HG03139 (cell line): ENCODE data around the gene RIN3.
"Not testable (repeated sequence)": the region's sequence is repeated elsewhere in the genome, so short reads cannot be mapped to it uniquely, and the experiment has no call there.

ENCODE experiments used
- ATAC-seq: cut with Tn5 transposase; IDR thresholded peaks from one replicate; pipeline ENCODE4 v1.9.1; 2021; ENCODE audit not compliant: unreplicated experiment

RIN3 gene

DNA sequence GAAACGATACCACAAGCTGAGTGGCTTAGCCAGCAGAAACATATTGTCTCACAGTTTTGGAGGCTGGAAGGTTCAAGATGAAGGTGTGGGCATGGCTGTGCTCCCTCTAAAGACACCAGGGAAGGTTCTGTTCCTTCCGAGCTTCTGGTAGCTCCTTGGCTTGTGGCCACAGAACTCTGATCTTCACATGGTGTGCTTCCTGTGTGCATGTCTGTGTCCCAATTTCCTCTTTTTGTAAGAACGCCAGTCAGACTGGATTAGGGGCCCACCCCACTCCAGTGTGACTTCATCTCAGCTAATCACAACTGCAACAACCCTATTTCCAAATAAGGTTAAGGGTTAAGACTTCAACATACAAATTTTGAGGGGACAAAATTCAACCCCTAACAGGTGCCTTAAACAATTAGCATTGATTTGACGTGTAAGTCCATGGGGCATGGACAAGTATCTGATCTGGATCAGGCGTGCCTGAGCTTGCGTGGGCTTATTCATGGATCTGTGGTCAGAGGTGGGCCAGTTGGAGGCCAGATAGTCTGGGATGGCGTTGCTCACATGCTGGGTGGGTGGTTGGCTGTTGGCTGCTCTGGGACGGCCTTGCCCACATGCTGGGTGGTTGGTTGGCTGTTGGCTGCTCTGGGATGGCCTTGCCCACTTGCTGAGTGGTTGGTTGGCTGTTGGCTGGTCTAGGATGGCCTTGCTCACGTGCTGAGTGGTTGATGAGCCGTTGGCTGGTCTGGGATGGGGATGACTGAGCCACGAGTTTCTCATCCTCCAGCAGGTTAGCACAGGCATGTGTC is 146.4 kb downstream of the RIN3 start:
- ATAC-seq: no peak

DNA sequence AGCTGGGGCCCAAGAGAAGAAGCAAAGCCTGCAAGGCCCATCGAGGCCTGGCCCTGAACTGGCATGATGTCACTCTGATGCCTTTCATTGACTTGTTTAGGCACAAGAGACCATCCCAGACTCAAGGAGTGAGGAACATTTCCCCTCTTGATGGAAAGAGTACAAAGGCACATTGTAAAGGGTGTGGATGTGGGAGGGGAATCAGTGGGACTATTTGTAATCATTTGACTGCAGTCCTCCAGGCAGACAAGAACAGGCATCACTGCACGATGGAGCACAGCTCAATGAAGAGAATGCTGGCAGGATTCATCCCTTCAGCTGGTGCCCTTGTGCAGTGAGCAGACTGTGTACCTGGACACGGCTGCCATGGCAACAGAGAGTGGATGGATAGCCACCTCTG is 147.0 kb downstream of the RIN3 start:
- no peak for ATAC-seq

DNA sequence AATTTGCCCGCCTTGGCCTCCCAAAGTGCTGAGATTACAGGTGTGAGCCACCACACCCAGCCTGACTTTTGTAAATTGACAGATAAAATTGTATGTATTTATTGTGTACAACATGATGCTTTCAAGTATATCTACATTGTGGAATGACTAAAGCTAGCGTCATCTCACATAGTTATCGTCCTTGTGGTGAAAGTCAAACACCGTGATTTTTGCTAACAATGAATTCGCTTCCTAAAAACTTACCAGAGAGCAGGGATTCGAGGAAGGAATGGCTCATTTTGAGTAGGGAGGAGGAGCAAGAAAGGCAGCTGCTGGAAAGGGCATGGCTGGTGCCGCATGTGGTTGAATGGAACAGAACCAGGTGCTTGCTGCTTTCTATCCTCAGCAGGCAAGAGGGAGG is 149.5 kb downstream of the RIN3 start:
- no peak for ATAC-seq

DNA sequence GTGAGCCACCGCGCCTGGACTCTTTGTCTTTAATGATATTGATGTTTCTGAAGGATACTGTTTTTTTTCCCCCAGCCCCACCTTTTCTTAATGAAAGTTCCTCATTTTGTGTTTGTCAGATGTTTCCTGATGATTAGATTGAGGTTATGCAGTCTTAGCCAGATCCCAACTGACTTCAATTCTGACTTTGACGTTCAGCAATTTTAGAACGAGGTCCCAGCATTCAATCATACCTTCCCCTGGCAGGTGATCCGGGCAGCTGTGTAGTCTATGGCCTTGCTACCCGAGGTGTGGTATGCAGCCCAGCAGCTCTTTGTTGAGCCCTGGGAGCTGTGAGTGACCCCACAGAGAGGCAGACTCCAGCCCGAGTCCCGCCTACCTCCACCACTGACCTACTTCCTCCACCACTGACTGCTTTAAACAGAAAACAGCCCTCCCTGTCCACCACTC is 152.1 kb downstream of the RIN3 start:
- ATAC-seq: no peak

DNA sequence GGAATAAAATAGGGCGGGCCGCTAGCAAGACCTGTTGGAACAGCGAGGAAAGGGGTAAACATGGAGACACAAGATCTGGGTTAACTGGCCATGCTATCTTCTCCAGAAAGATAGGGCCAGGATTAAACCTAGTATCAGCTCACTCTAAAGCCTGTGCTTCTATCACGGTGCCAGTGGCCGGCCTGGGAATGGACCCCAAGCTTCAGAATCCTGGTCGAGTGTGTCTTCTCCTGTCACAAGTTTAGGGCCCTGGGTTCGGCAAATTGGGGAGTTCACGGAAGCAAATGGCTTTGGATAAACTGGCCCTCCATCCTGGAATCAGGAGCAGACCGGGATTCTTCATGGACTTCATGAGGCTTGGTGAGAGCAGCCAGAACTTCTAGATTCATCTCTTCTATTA is 152.7 kb downstream of the RIN3 start:
- no peak for ATAC-seq

DNA sequence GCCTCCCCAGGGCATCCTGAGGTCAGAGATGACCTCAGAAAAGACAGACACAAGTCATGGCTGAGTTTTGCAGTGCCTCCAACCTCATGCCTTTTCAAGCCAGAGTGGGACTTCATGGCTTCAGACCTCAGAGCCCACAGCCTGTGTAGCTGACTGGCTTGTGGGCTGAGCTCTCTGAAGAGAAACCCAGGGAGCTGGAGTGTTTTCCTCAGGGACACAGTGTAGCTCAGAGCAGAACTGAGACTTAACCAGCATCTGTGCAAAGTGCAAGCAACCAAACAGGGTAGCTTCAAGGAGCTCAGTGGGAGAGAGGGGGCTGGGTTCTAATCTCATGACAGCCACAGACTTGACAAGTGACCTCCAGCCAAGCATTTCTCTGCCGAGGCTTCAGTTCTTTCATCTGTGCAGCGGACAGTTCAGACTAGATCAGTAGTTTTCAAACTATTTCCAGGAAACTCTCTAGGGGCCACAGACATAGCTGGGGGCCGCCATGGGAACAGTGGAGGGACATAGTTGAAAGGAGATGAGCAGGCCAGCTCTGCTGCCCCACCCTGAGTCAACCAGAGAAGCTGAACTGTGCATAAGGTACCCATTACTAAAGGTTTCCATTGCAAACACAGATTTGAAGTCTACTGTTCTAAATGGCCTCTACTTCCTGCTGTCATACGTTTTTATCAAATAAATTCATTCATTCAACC is 154.8 kb downstream of the RIN3 start:
- ATAC-seq: no peak

DNA sequence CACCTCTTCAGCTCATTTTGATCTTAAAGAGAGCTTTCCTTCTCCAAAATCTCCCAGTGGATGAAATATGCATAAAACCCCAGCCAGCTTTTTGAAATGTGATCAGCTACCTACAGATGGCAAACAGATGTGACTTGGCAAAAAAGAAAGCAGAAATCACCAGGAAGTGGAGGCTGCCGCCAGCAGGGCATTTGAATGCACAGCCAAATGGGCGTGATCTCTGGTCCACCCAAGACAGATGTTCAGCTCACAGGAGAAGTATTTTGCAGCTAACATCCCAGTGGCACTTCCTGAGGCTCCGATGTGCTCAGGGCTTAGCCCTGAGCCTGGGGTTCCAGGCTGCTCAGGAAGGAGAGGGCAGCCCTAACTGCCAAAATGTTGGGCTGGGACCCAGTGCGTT is 156.6 kb downstream of the RIN3 start:
- ATAC-seq: no peak

DNA sequence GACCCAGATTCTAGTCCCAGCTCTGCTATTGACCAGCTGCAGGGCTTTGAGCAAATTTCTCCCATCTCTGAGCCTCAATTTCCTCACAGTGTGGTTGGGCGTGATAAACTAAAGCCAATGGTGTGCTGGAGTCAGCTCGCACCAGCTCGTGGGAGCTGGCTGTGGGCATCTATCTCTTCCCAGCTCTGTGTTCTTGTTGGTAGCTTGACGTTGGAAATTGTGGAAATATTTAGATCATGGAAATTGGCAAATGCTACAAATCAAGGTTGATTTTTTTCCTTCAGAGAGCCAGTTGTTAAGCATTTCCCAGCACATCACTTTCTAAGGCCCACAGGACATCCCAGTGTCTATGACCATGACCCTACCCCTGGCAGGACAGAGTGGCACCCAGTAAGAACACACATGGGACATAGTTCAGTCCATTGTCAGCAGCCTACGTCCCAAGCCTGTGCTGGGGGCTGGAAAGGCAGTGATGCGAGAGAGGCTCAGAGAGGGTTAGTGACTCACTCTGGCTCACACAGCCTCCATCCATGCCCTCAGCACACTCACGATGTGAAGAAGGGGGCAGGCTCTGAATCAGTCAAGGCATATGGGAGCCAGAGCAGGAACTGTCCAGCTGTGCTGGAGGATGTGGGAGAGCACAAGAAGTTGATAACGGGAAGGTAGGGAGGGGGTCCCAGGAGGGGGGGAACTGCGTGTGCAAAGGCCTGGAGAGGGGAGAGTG is 157.2 kb downstream of the RIN3 start:
- no peak for ATAC-seq

DNA sequence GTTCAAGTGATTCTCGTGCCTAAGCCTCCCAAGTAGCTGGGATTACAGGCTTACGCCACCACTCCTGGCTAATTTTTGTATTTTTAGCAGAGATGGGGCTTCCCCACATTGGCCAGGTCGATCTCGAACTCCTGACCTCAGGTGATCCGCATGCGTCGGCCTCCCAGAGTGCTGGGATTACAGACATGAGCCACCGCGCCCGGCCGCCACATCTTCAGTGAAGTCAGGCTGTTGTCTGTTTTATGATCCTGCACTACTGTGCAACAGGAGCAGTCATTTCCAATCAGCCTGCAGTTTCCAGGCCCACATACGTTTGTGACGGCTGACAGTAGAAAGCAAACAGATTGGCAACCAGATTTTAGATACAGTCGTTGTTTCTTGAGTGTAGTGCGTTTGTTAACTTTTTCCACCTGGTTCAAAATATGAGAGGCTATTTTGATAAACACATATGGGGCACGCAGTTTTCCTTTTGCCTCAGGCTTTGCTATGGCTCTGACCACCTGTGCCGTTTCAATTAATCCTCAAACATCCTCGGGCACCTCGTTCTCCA is 160.1 kb downstream of the RIN3 start:
- ATAC-seq: no peak

DNA sequence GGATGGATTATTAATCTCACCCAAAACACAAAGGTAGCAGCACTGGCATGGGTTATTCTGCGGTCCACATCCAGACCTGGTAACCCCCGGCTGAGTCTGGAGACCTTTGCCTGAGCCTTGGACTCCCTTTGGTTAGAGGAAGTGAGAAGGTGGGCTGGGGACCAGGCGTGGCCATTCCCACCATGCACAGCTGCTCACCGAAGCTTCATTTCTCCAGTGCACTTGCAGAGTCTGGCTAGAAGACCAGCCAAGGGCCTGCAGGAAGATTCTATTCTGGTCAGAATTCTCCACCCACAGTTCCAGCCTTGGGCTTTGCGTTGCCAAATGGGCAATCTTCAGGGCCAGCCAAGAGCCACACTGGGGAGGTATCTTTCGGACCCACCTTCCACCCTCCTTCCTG is 161.8 kb downstream of the RIN3 start:
- no peak for ATAC-seq

DNA sequence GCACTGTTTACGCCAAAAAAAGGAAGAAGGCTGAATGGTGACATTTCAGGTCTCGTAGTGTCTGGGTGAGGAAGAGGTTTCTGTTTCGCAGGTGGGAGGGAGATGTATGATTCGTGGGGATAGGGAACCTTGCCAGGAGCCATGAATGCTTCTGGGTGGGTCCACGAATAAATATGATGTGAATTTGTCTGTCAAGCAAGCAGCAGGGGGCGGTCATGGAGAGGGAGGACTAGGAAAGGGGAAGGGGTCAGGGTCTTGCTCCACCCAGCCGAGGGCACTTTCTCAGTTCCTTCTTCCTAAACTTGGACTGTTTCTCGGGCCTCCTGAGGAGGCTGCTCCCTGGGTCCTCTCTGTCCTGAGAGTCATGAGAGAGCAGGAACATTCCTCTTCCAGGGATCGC is 162.4 kb downstream of the RIN3 start:
- ATAC-seq: no peak

DNA sequence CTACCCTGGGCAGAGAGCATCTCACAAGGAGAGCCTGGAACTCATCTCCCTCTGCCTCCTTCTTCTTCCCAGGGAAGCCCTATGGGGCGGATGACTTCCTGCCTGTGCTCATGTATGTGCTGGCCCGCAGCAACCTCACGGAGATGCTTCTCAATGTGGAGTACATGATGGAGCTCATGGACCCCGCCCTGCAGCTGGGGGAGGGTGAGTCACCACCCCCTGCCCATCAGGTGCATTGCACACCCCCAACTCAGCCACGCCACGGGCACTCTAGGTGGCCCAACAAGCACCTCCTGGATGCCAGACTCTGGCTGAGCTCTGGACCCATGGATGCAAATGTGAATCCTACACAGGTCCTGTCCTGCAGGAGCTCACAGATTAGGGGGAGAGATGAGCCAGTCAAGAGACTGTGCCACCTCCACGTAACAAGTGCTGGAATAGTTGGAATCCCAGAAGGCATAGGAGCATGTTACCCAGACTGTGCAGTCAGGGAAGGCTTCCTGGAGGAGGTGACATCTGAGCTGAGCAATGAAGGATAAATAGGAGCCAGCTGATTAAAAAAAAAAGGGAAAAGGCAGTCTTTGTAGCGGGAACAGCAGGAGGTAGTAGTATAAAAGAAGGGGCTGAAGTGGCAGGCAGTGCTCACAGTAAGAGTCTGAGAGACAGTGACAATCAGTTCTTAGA is 163.0 kb downstream of the RIN3 start:
- ATAC-seq: no peak

DNA sequence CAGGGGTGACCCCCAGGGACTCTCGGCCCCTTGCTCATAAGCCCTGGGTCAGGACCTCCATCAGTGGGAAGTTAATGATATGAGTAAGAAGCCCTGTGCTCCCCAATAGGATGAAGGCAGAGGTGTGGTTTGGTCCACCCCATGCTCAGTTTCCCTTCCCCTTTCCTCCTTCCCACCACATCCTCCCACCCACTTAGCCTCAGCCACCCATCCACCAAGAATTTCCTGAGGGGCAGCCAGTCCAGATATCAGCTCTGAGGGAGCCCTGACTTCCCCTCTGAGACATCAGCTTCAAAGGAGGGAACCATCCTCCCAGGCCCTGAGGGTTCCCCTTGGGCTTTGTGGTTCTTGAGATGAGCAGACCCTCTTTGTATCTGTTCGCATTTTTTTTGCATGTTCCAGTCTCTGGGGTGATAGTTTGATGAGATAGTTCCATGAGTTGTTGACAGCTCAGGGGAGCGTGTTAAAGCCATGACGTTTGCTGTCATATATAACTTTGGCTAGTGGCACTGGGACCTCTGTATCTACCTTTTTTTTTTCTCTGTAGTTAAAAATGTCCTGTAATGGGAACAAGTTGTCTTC is 163.6 kb downstream of the RIN3 start:
- peak; percentile 65 for ATAC-seq

DNA sequence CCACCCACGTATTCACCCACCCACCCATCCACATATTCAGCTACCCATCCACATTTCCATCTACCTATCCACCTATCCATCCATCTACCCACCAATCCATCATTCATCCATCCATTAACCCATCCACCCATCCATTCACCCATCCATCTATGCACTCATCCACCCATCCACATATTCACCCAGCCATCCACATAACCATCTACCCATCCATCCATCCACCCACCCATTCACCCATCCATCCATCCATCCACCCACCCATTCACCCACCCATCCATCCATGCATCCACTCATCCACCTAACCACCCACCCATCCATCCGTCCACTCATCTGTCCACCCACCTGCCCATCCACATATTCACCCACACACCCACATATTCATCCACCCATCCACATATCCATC is 164.4 kb downstream of the RIN3 start:
- ATAC-seq: no peak

DNA sequence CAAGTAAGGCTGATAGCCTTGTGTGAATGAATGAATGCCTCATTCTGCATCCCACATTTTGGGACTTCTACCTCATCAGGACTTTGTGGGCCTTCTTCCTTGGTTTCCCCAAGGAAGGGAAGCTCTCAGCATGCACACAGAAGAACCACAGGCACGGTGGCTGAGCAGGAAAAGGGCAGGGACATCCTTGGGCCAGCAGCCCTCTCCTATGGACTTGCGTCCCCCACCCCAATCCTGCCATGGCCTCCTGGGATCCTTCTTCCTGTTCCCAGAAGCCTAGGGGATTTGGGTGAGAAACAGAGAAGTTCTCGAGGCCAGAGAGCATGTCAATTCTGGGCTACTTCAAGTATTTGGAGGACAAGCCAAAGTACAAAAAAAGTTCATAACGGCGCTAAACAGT is 165.2 kb downstream of the RIN3 start:
- no peak for ATAC-seq

DNA sequence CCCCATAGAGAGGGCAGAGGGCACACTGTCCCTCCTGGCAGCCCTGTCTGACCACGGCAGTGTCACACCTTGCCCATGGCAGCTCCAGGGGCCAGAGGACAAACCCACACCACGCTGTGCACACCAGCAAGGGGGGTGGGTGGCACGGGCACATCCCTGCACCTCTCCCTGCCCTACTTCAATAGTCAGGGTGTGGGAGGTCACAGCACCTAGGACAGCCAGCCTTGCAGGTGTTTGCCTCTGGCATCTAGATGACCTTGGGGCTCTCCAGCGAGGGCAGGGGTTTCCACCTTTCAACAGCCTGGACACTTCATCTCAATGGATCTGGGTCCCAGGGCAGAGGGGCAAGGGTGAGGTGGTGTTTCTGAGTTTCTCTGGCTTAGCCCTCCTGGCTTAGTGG is 165.7 kb downstream of the RIN3 start:
- ATAC-seq: no peak

DNA sequence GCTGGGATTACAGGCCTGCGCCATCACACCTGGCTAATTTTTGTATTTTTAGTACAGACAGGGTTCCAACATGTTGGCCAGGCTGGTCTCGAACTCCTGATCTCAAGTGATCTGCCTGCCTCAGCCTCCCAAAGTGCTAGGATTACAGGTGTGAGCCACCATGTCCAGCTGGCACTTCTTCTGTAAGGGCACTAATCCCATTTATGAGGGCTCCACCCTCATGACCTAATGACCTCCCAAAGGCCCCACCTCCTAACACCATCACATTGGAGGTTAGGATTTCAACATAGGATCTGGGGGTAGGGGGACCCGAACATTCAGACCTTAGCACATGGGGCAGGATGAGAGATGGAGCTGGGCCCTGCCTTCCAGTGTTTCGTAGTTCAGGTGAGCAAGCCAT is 166.7 kb downstream of the RIN3 start:
- not testable (repeated sequence) for ATAC-seq

DNA sequence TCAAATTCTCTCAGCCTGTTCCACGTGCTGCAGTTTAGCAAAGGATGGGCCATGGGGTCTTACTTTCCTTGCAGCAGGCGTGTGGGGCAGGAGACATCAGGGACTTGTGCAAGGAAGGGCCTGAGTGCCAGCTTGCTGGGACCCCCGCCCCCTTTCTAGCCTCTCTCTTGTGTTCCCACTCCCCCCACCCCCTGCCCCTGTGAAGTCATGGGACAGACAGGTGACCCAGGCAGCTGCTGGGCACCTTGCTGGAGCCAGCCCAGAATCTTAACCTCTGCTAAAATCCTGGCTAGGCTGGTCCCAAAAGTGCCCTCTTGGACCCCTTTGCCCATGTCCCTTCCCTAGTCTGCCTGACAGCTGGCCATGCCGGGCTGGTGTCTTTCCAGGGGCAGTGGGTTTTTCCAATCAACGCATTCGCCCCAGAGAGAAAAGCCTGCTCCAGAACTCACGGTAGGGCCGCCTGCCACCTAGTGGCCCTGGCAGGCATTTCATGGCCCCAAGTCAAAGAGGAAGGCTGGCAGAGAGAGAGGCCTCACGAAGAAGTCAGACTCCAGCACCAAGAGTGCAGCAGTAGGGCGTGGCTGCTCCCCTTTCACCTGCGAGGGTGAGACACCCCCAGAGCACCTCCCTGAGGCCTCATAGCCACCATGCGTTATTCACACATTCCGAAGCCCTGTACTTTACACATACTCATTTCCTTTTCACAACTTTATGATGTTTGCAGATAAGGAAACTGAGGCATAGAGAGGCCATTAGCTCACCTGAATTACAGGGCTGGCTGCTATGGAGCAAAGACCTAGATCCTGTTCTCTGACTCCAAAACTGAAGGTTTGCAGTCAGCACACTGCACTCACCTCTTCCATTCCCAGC is 167.4 kb downstream of the RIN3 start:
- no peak for ATAC-seq

DNA sequence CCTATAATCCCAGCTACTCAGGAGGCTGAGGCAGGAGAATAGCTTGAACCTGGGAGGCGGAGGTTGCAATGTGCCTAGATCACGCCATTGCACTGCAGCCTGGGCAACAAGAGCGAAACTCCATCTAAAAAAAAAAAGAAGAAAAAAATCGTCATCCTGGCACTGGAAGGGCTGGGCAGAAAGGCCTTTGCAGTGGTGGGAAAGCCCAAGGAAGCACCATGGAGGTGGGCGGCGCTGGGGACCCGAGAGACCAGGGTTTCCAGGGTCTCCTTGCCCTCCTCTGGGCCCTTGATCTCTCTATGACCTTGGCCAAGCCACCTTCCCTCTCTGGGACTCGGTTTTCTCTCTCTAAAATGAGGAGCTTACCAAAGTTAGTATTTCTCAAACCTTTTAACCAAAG is 169.5 kb downstream of the RIN3 start:
- no peak for ATAC-seq
